ENCODE measurements around the gene STK32B.

Gene STK32B

DNA sequence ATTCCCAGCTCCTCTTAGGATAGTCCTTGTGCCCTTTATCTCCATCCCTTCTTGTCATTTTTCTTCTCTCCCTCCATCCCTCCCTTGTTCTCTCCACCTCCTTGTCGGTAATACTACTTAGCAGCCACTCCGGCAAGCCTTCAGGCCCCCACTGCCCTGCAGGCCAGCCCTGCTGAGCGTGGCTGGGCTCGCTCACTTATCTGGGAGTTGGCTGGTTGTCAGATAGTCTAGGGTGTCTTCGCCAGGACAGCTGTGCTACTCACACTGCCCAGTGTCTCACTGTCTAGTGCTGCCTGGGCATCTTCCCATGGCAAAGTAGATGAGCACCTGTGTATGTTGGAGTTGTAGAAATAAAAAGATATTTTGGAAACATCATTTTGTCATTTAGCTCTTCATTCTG is 75.0 kb downstream of the STK32B start:
- H3K27me3 ChIP-seq = no peaks in the 10 kb centered on the region

DNA sequence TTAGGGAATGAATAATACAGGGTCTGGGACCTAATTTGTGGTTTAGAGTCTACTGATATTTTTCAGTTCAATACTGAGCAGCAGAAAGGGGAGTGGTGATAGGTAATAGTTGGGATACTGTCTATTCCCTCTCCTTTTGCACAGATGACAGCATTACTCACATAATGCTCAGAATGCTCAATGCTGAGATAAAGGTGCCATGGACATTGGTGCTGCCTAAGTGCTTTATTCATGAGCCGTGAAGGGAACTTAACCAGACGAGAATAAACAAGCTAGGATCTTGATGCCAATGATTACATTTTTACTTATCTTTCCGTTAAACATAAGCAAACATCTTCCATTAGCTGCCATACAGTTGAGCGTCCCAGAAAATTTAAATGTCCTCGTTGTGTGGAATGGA is 75.6 kb downstream of the STK32B start:
- H3K36me3 ChIP-seq = no peaks in the 10 kb centered on the region
- TF ChIP-seq, protein P1, sequence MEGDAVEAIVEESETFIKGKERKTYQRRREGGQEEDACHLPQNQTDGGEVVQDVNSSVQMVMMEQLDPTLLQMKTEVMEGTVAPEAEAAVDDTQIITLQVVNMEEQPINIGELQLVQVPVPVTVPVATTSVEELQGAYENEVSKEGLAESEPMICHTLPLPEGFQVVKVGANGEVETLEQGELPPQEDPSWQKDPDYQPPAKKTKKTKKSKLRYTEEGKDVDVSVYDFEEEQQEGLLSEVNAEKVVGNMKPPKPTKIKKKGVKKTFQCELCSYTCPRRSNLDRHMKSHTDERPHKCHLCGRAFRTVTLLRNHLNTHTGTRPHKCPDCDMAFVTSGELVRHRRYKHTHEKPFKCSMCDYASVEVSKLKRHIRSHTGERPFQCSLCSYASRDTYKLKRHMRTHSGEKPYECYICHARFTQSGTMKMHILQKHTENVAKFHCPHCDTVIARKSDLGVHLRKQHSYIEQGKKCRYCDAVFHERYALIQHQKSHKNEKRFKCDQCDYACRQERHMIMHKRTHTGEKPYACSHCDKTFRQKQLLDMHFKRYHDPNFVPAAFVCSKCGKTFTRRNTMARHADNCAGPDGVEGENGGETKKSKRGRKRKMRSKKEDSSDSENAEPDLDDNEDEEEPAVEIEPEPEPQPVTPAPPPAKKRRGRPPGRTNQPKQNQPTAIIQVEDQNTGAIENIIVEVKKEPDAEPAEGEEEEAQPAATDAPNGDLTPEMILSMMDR (IDR thresholded peaks at IDR 0.05; ENCODE audit: low read depth, low read length) = no peak
- no peaks in the 10 kb centered on the region for H3K9me3 ChIP-seq
- H3K4me3 ChIP-seq (ENCODE audit: low read depth, low read length) = no peak overlapping the region
- peaks cover 27% of the 10 kb centered on the region for H3K4me1 ChIP-seq
- no peak for DNase-seq
- no peaks in the 10 kb centered on the region for H3K27me3 ChIP-seq

More for the DNA sequence above, 75.0 kb downstream of the STK32B start:
- Histone ChIP-seq H3K4me1 (peaks cover 27% of the 10 kb centered on the region), H3K36me3 (no peaks in the 10 kb centered on the region), H3K9me3 (no peaks in the 10 kb centered on the region), H3K4me3 (ENCODE audit: low read depth, low read length) (no peak overlapping the region)
- TF ChIP-seq, protein P1 (IDR thresholded peaks at IDR 0.05; ENCODE audit: low read depth, low read length) = no peak
- DNase-seq = peak; percentile 35

DNA sequence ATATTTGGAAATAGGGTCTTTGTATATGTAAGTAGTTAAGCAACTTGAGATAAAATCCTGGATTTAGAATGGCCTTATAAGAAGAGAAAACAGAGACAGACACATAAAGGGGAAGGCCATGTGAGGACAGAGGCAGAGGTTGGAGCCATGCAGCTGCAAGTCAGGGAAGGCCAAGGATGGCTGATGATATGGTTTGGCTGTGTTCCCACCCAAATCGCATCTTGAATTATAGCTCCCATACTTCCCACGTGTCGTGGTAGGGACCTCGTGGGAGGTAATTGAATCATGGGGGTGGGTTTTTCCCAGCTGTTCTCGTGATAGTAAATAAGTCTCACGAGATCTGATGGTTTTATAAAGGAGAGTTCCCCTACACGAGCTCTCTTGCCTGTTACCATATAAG is 76.3 kb downstream of the STK32B start:
- TF ChIP-seq, protein P1 (IDR thresholded peaks at IDR 0.05; ENCODE audit: low read depth, low read length) = no peak
- Histone ChIP-seq H3K4me3 (ENCODE audit: low read depth, low read length) (no peak overlapping the region), H3K36me3 (no peaks in the 10 kb centered on the region), H3K4me1 (peaks cover 27% of the 10 kb centered on the region), H3K27me3 (no peaks in the 10 kb centered on the region), H3K9me3 (no peaks in the 10 kb centered on the region)
- peak; percentile 48 for DNase-seq

DNA sequence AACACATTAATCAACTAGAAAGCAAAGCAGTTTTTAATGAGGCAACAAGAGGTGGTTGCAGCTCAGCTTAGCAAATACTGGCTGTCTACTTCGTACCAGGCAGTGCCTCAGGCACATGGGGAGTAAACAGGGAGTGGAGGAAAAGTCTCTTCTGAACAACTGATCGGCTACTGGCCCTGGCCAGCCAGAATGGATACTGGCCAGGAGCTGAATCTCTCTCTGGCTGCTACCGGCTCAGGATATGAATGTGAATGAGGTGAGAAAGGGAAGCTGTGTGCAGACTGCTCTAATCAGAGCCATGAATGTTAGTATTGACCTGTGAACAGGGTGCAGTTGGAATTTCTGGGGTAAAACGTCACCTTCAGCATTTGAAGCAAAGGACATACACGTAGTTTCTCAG is 77.3 kb downstream of the STK32B start:
- Histone ChIP-seq H3K36me3 (no peaks in the 10 kb centered on the region), H3K4me1 (peaks cover 27% of the 10 kb centered on the region), H3K9me3 (no peaks in the 10 kb centered on the region), H3K4me3 (ENCODE audit: low read depth, low read length) (no peak overlapping the region), H3K27me3 (no peaks in the 10 kb centered on the region)
- TF ChIP-seq, protein P1 (IDR thresholded peaks at IDR 0.05; ENCODE audit: low read depth, low read length) = no peak
- no peak for DNase-seq

GRCh38 chr4:5133201-5133600 is 81.9 kb downstream of the STK32B start:
- TF ChIP-seq, protein P1 (IDR thresholded peaks at IDR 0.05; ENCODE audit: low read depth, low read length) = no peak
- Histone ChIP-seq H3K4me1 (no peaks in the 10 kb centered on the region), H3K27me3 (no peaks in the 10 kb centered on the region), H3K36me3 (no peaks in the 10 kb centered on the region), H3K4me3 (ENCODE audit: low read depth, low read length) (no peak overlapping the region), H3K9me3 (no peaks in the 10 kb centered on the region)
- no peak for DNase-seq

DNA sequence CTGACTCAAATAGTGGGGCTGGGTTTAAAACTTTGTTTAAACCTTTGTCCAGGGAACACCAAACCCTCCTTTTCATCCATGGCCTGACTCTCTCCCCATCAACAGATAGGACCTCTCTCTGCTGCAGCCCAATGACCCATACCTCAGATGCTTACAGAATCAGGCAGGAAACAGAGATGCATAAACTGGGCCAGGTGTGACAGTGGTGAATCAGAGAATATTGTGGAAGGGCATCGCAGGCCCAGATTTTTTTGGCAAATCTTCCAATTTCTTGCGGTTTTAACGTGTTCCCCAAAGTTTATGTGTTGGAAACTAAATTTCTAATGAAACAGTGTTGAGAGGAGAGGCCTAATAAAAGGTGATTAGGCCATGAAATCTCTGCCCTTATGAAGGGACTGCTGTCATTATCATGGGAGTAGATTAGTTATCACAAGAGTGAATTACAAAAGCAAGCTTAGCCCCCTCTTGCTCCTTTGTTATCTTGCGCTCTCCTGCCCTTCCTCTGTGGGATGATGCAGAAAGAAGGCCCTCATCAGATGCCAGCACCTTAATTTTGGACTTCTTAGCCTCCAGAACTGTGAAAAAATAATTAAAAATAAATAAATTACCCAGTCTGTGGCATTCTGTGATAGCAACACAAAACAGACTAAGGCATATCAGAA is 82.8 kb downstream of the STK32B start:
- Histone ChIP-seq H3K4me1 (no peaks in the 10 kb centered on the region), H3K36me3 (no peaks in the 10 kb centered on the region), H3K27me3 (no peaks in the 10 kb centered on the region), H3K4me3 (ENCODE audit: low read depth, low read length) (no peak overlapping the region), H3K9me3 (no peaks in the 10 kb centered on the region)
- TF ChIP-seq, protein P1 (IDR thresholded peaks at IDR 0.05; ENCODE audit: low read depth, low read length) = no peak
- no peak for DNase-seq

Data from BE2C (cell line).